ENCODE data around the gene PRPS1L1.

Gene PRPS1L1

DNA sequence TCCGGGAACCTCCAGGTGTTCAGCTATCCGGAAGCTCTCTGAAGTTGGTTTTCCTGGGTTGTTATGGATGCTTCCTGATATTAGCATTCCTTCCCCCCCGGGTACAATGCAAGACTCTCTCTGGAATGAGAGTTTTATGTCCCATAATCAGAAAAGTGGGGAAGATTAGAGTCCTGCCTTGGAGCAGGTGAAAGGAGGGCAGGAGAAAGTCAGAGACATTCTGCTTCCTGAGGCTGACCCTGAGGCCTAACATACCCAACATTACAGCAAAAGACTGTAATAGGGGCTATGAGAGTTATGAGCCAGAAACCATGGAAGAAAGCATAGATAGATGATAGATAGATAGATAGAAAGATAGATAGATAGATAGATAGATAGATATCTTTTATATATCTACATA lies 36.9 kb downstream of the PRPS1L1 start:
- Mint-ChIP-seq H3K9me3 (no peaks in the 10 kb centered on the region), H3K4me3 (no peak overlapping the region), H3K36me3 (no peaks in the 10 kb centered on the region), H3K27me3 (peaks cover 24% of the 10 kb centered on the region), H3K4me1 (peaks cover 5% of the 10 kb centered on the region), H3K27ac (no peak overlapping the region)
- ATAC-seq = no peak

- Mint-ChIP-seq H3K27ac (no peak overlapping the region), H3K36me3 (no peaks in the 10 kb centered on the region), H3K4me1 (peaks cover 5% of the 10 kb centered on the region), H3K4me3 (no peak overlapping the region), H3K27me3 (peaks cover 24% of the 10 kb centered on the region), H3K9me3 (no peaks in the 10 kb centered on the region)
- no peak for ATAC-seq
Observed at GRCh38 chr7:17989546-17989945, 38.1 kb downstream of the PRPS1L1 start.

DNA sequence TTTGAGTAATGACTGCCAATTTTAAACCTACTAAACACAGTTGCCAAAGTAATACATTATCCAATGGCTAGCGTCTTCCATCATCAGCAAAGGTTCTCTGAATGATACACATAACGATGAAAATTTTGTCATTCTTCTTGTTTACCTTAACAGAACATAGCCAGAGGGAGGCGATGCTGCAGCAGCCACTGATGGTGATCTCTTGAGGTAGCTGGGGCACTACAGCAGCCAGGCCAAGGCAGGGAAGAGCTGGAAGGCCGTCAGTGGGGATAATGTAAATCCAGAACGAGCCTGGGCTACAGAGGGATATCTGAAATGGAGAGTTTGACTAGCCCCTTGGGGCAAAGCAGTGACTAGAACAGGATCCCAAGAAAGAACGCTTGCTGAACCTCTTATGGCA lies 38.8 kb downstream of the PRPS1L1 start:
- Mint-ChIP-seq H3K27me3 (peaks cover 24% of the 10 kb centered on the region), H3K4me1 (peaks cover 5% of the 10 kb centered on the region), H3K36me3 (no peaks in the 10 kb centered on the region), H3K4me3 (no peak overlapping the region), H3K9me3 (no peaks in the 10 kb centered on the region), H3K27ac (no peak overlapping the region)
- no peak for ATAC-seq

GRCh38 chr7:17988141-17988540 lies 39.5 kb downstream of the PRPS1L1 start:
- ATAC-seq = no peak
- peaks cover 10% of the 10 kb centered on the region for H3K4me1 Mint-ChIP-seq
- no peaks in the 10 kb centered on the region for H3K9me3 Mint-ChIP-seq
- H3K36me3 Mint-ChIP-seq = no peaks in the 10 kb centered on the region
- no peak overlapping the region for H3K4me3 Mint-ChIP-seq
- H3K27me3 Mint-ChIP-seq = peaks cover 19% of the 10 kb centered on the region
- no peak overlapping the region for H3K27ac Mint-ChIP-seq

- no peak for ATAC-seq
- Mint-ChIP-seq H3K27me3 (peaks cover 6% of the 10 kb centered on the region), H3K4me3 (no peak overlapping the region), H3K36me3 (no peaks in the 10 kb centered on the region), H3K9me3 (no peaks in the 10 kb centered on the region), H3K27ac (no peak overlapping the region), H3K4me1 (peaks cover 13% of the 10 kb centered on the region)
Observed at GRCh38 chr7:17986851-17987250, 40.8 kb downstream of the PRPS1L1 start.

DNA sequence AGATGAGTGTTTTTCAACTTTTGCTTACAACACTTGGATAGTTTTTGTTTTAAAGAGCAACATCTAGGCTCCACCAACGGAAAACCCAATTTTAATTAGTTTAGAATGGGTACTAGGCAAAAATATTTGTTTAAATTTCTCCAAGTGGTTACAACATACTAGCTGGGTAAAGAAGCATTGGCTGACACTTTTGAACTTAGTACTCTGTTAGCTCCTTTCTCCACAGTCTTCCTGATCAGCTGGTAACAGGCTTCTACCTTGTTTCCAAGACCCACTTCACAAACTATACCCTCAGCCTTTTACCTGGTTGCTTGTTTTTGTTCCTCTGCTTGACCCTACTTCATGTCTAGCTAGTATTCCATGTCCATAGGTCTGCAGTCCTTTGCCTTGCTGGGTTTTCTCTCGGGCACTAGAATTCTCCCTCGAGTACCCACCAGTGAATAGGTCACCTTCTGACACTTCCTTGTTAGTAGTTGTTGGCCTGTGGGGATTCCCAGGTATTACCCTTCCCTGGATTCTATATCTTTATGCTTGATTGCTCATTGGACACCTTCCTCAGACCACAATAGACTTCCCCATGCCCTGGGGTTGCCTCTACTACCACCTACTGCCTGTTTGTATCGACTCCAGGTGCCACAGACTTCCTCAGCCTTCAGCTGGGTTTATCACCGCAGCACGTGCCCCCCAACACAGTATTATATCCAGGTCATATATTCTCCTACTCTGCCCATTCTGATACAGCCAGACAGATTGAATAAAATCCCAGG lies 42.0 kb downstream of the PRPS1L1 start:
- H3K36me3 Mint-ChIP-seq = no peaks in the 10 kb centered on the region
- H3K9me3 Mint-ChIP-seq = no peaks in the 10 kb centered on the region
- no peak overlapping the region for H3K4me3 Mint-ChIP-seq
- H3K27ac Mint-ChIP-seq = no peak overlapping the region
- peaks cover 13% of the 10 kb centered on the region for H3K4me1 Mint-ChIP-seq
- ATAC-seq = no peak
- H3K27me3 Mint-ChIP-seq = no peaks in the 10 kb centered on the region

GRCh38 chr7:17984288-17984687 lies 43.4 kb downstream of the PRPS1L1 start:
- H3K27ac Mint-ChIP-seq = no peak overlapping the region
- peaks cover 13% of the 10 kb centered on the region for H3K4me1 Mint-ChIP-seq
- no peak overlapping the region for H3K4me3 Mint-ChIP-seq
- H3K9me3 Mint-ChIP-seq = no peaks in the 10 kb centered on the region
- H3K27me3 Mint-ChIP-seq = no peaks in the 10 kb centered on the region
- no peak for ATAC-seq
- H3K36me3 Mint-ChIP-seq = no peaks in the 10 kb centered on the region

GRCh38 chr7:17983221-17984062 lies 44.2 kb downstream of the PRPS1L1 start:
- Mint-ChIP-seq H3K9me3 (no peaks in the 10 kb centered on the region), H3K4me3 (no peak overlapping the region), H3K36me3 (no peaks in the 10 kb centered on the region), H3K27me3 (no peaks in the 10 kb centered on the region), H3K27ac (no peak overlapping the region), H3K4me1 (peaks cover 13% of the 10 kb centered on the region)
- ATAC-seq = no peak

DNA sequence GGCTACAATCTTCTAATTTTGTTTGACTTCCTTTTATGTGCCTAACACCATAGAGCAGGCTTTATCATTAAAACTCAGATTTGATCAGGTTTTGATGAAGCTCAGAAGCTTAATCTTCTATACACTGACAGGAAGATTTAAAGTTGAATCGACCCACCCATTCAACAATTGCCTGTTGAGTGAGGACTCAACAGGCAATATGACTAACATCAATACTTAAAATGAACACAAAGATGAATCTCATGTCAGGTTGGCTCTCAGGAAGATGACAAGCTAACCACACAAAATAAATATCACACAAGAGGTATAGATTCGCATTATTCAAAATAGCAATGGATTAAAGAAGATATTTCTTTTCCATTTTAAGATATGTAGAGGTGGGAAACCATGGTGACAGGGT lies 50.7 kb downstream of the PRPS1L1 start:
- Mint-ChIP-seq H3K27me3 (peaks cover 7% of the 10 kb centered on the region), H3K9me3 (no peaks in the 10 kb centered on the region), H3K27ac (no peak overlapping the region), H3K4me3 (no peak overlapping the region), H3K4me1 (no peaks in the 10 kb centered on the region), H3K36me3 (no peaks in the 10 kb centered on the region)
- no peak for ATAC-seq
